ENCODE results near the gene TMEM212. TPM values are rescaled to one million over a fixed set of nuclear protein-coding genes. Genes with fewer than 3 reads are reported as not detected.
A peak's percentile ranks its signal among the peaks of the same experiment; 100 is the strongest.

TMEM212 gene
- total and polyA plus RNA-seq, 2 of the 13 experiments (the other 11 are each of a cell fraction or from before 2014, with no cell fraction given), result not detected

GRCh38 chr3:171806200-171807128 lies 36.7 kb upstream of the TMEM212 start (continued):
- TF ChIP-seq REST (IDR thresholded peaks at IDR 0.05; ENCODE audit: borderline replicate concordance in 1 of 2, low read depth in 1 of 2, low read length in 2 of 2) (peak in 1 of 2 experiments; percentile 62; a peak in 2 of 4 replicates), MZF1 (CRISPR knock-in tag; IDR thresholded peaks at IDR 0.05; ENCODE audit: borderline replicate concordance) (no peak), SAP130 (CRISPR knock-in tag; IDR thresholded peaks at IDR 0.05; ENCODE audit: low read depth) (peak; percentile 89), ZFP1 (CRISPR knock-in tag; IDR thresholded peaks at IDR 0.05) (peak; percentile 51; the same call in 1 of the 2 replicates), ZNF382 (CRISPR knock-in tag; IDR thresholded peaks at IDR 0.05; ENCODE audit: borderline replicate concordance) (no peak), FOXJ3 (CRISPR knock-in tag; IDR thresholded peaks at IDR 0.05; ENCODE audit: borderline replicate concordance) (peak; percentile 99), TEAD3 (CRISPR knock-in tag; optimal IDR thresholded peaks at IDR 0.05; ENCODE audit: borderline replicate concordance) (peak; percentile 44), ISL2 (CRISPR knock-in tag; IDR thresholded peaks at IDR 0.05) (peak; percentile 99), TRAFD1 (CRISPR knock-in tag; IDR thresholded peaks at IDR 0.05; ENCODE audit: borderline replicate concordance) (no peak), MED13 (CRISPR knock-in tag; IDR thresholded peaks at IDR 0.05) (peak; percentile 95), RBM39 (IDR thresholded peaks at IDR 0.05; ENCODE audit: low read depth, low read length, poor library complexity, severe bottlenecking) (no peak), CSRNP2 (CRISPR knock-in tag; conservative IDR thresholded peaks at IDR 0.05; ENCODE audit: low read depth) (no peak), ZNF460 (CRISPR knock-in tag; IDR thresholded peaks at IDR 0.05; ENCODE audit: borderline replicate concordance) (no peak), SAFB2 (CRISPR knock-in tag; IDR thresholded peaks at IDR 0.05; ENCODE audit: borderline replicate concordance, low read depth) (no peak), RBM22 (optimal IDR thresholded peaks at IDR 0.05; ENCODE audit: low read length) (no peak), MEF2D (CRISPR knock-in tag; IDR thresholded peaks at IDR 0.05) (peak; percentile 97), ZBTB26 (CRISPR knock-in tag; IDR thresholded peaks at IDR 0.05; ENCODE audit: borderline replicate concordance) (no peak), HNF4A (CRISPR knock-in tag; IDR thresholded peaks at IDR 0.05) (peak; percentile 36), ZNF136 (CRISPR knock-in tag; IDR thresholded peaks at IDR 0.05; ENCODE audit: low read depth) (no peak; the same call in 1 of the 2 replicates), ZFP62 (CRISPR knock-in tag; IDR thresholded peaks at IDR 0.05) (no peak), HNRNPLL (IDR thresholded peaks at IDR 0.05; ENCODE audit: low read depth, low read length, poor library complexity, severe bottlenecking) (no peak)

Measured in HepG2 (cell line).